Gastroesophageal sphincter (tissue), 4 donors: ENCODE data around the gene ACSF3. TPM values are rescaled to one million over a fixed set of nuclear protein-coding genes. Genes with fewer than 3 reads are reported as not detected.

Source experiments
- ATAC-seq: fragments of 150-250 bp; one replicate; pipeline ENCODE4 v1.9.1; 2016; ENCODE audit warnings: mild to moderate bottlenecking, moderate library complexity
- H3K27ac ChIP-seq, 4 donors: fragments of 200-600 bp; sonication (generic) in 3 of 4; 1 replicate in 3 of 4; 2 replicates in 1 of 4; pipeline ENCODE4 v1.5.1; 2016 to 2019
- H3K27me3 ChIP-seq: fragments of 200-600 bp; sonication (generic); one replicate; pipeline ENCODE4 v1.5.1; 2019
- H3K36me3 ChIP-seq, 2 donors: fragments of 200-600 bp; sonication (generic); one replicate each; pipeline ENCODE4 v1.5.1; 2019; ENCODE audit warnings: control low read depth in 1 of 2
- H3K4me1 ChIP-seq, 3 donors: fragments of 200-600 bp; sonication (generic); 1 replicate in 2 of 3; 2 replicates in 1 of 3; pipeline ENCODE4 v1.5.1; 2016 to 2019; ENCODE audit warnings: control low read depth in 2 of 3
- H3K4me3 ChIP-seq, 2 donors: fragments of 200-600 bp; sonication (generic); one replicate each; pipeline ENCODE4 v1.5.1; 2019; ENCODE audit warnings: mild to moderate bottlenecking in 1 of 2, moderate library complexity in 1 of 2
- H3K9me3 ChIP-seq, 3 donors: fragments of 200-600 bp; sonication (generic); one replicate each; pipeline ENCODE4 v1.5.1; 2017 to 2019; ENCODE audit warnings: control low read depth in 2 of 3
- CTCF ChIP-seq, 4 experiments: fragments of 200-600 bp in 2 of 4; fragments of 450-650 bp in 2 of 4; sonication (generic) in 1 of 4; IDR thresholded peaks; one replicate each; pipeline ENCODE4 v1.5.1; 2017 to 2019; ENCODE audit warnings: antibody characterized with exemption in 4 of 4, mild to moderate bottlenecking in 2 of 4, moderate library complexity in 2 of 4
- EP300 ChIP-seq: sonication (generic); formaldehyde crosslinking; IDR thresholded peaks from one replicate; pipeline ENCODE4 v1.6.1; 2017; ENCODE audit warnings: antibody characterized with exemption, mild to moderate bottlenecking
- POLR2A ChIP-seq, 2 donors: fragments of 450-650 bp; IDR thresholded peaks; one replicate each; pipeline ENCODE4 v1.6.1; 2017; ENCODE audit warnings: antibody characterized with exemption in 2 of 2, mild to moderate bottlenecking in 2 of 2, moderate library complexity in 1 of 2
- POLR2AphosphoS5 ChIP-seq: sonication (generic); formaldehyde crosslinking; IDR thresholded peaks from one replicate; pipeline ENCODE4 v1.6.1; 2017; ENCODE audit warnings: antibody characterized with exemption
- WGBS, 2 donors: methylation state at CpG; one replicate each; pipeline ENCODE4 v1.1.5; 2018; ENCODE audit warnings: low coverage in 1 of 2; 5-methylcytosine and 5-hydroxymethylcytosine counted together
- total RNA-seq, 4 donors: library from RNA; depleted of rRNA; stranded (reverse); fragments of >200 nt; gene quantifications; one replicate each; pipeline ENCODE4 v1.1.0, GENCODE V29; 2016

ACSF3 gene
- total RNA-seq, 4 donors from 2014 or later: 14.5 to 33.8 (median 28.8) TPM

GRCh38 chr16:89050119-89050867 is 43.4 kb upstream of the ACSF3 start:
- no peaks in the 10 kb centered on the region for H3K4me1 ChIP-seq
- peaks cover 99% of the 10 kb centered on the region for H3K27me3 ChIP-seq
- 63% methylated on average over 3 of the region's 21 CpGs; no CpG with 5 or more reads in 1 of the 2 donors for WGBS, 2 donors
- TF ChIP-seq EP300 (no peak), POLR2A (IDR thresholded peaks at IDR 0.05) (no peak), POLR2AphosphoS5 (no peak), CTCF (IDR thresholded peaks at IDR 0.05) (no peak)
- no peak overlapping the region for H3K27ac ChIP-seq
- no peaks in the 10 kb centered on the region for H3K9me3 ChIP-seq
- H3K36me3 ChIP-seq: no peaks in the 10 kb centered on the region
- no peak for ATAC-seq
- no peak overlapping the region for H3K4me3 ChIP-seq

- TF ChIP-seq CTCF (IDR thresholded peaks at IDR 0.05) (no peak), POLR2A (IDR thresholded peaks at IDR 0.05) (no peak), POLR2AphosphoS5 (no peak), EP300 (no peak)
- no peak for ATAC-seq
- 29% methylated on average over 8 of the region's 23 CpGs; no CpG with 5 or more reads in 1 of the 2 donors for WGBS, 2 donors
Measured at GRCh38 chr16:89050868-89051311, 42.8 kb upstream of the ACSF3 start.

GRCh38 chr16:89051521-89052166 is 42.0 kb upstream of the ACSF3 start:
- no peak for ATAC-seq
- no peak for TF ChIP-seq EP300
- TF ChIP-seq POLR2AphosphoS5: no peak
- TF ChIP-seq POLR2A (IDR thresholded peaks at IDR 0.05): no peak
- TF ChIP-seq CTCF (IDR thresholded peaks at IDR 0.05): no peak
- Histone ChIP-seq H3K9me3 (no peaks in the 10 kb centered on the region), H3K27me3 (peaks cover 98% of the 10 kb centered on the region), H3K4me1 (no peaks in the 10 kb centered on the region), H3K27ac (no peak overlapping the region), H3K4me3 (no peak overlapping the region), H3K36me3 (no peaks in the 10 kb centered on the region)
- 43% methylated on average over 8 of the region's 22 CpGs; no CpG with 5 or more reads in 1 of the 2 donors for WGBS, 2 donors

More at GRCh38 chr16:89050868-89051311, 42.8 kb upstream of the ACSF3 start:
- Histone ChIP-seq H3K9me3 (no peaks in the 10 kb centered on the region), H3K36me3 (no peaks in the 10 kb centered on the region), H3K27ac (no peak overlapping the region), H3K4me1 (no peaks in the 10 kb centered on the region), H3K27me3 (peaks cover 98% of the 10 kb centered on the region), H3K4me3 (no peak overlapping the region)

GRCh38 chr16:89052191-89052889 is 41.3 kb upstream of the ACSF3 start:
- peaks cover 98% of the 10 kb centered on the region for H3K27me3 ChIP-seq
- WGBS, 2 donors: 78 to 80% methylated on average over 7 to 20 of the region's 46 CpGs

More at GRCh38 chr16:89052191-89052889, 41.3 kb upstream of the ACSF3 start:
- TF ChIP-seq EP300 (no peak), POLR2A (IDR thresholded peaks at IDR 0.05) (no peak), POLR2AphosphoS5 (no peak), CTCF (IDR thresholded peaks at IDR 0.05) (no peak)
- no peaks in the 10 kb centered on the region for H3K9me3 ChIP-seq
- peak overlapping the region in 1 of 2 donors; percentile 22 for H3K4me3 ChIP-seq
- ATAC-seq: no peak
- H3K36me3 ChIP-seq: no peaks in the 10 kb centered on the region
- no peaks in the 10 kb centered on the region for H3K4me1 ChIP-seq
- H3K27ac ChIP-seq: no peak overlapping the region
